Loucy (cell line): Measurements from ENCODE around the gene UPK1B.

Experiments used
- CTCF ChIP-seq: fragments of 200-600 bp; sonication (generic); conservative IDR thresholded peaks from 2 replicates; pipeline ENCODE4 v1.5.1; 2014; ENCODE audit warnings: mild to moderate bottlenecking, antibody characterized with exemption, low read length
- EZH2phosphoT487 ChIP-seq: fragments of 200-600 bp; IDR thresholded peaks from 2 replicates; pipeline ENCODE4 v1.6.1; 2018; ENCODE audit warnings: antibody characterized with exemption, mild to moderate bottlenecking, moderate library complexity, borderline replicate concordance

DNA sequence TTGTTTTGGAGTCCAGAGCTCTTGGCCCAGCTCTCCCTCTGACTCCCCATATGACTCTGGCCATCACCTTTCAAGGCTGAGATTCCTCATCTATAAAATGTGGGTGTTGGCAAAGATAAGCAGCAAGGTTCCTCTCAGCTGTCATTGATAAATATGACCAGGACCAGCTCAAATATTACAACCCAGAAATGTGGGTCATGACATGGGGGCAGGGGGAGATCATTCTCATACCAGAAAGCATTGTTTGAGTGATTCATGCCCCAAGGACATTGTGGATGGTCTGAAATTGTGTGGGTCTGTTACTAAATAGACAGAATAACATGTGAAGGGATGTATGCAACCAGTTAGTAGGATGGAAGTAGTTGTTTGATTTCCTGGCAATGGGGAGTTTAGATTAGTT is 13.9 kb downstream of the UPK1B start:
- TF ChIP-seq CTCF: no peak
- TF ChIP-seq EZH2phosphoT487: no peak
